Endometrium (tissue), 2 donors: ENCODE results near the gene DNER.

Experiments used
- FAIRE-seq: peaks from 2 replicates; lab custom pipeline; 2012; peaks lifted over from hg19 to GRCh38; lab: Jason Lieb, UNC
- donor health status: control.
- donor health status: control.

The DNER gene

DNA sequence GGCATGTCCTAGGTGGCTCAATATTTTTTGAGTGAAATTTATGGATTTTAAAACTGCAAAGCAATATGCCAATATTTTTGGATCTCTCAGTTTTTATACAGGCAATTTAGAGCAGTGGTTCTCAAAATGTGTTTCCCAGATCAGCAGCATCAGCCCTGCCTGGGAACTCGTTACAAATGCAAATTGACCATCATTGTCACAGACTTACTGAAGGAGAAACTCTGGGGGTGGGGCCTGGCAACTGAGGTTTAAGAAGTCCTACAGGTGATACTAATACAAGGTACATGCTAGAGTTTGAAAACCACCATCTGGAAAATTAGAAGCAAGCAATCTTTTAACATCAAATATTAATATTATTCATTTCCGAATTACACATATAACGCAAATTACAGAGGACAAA lies 227.7 kb downstream of the DNER start:
- no peak for FAIRE-seq

DNA sequence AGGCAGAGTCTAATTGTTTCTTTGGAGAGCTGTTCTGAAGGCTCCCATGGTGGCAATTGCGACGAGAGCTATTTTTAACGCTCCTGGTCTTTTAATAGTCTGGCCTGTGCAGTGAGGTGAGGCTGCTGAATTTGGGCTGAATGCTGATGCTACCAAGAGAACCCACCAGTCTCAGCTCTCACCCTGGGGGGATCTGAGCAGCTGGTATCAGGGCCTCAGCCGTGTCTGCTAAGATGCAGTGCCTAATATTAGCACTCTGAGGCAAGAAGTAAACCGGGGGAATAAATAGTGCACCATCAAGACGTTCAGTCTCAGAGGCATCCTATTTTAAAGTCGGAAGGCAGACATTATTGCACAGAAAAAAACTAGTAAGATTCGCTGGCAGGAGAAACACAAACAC lies 228.5 kb downstream of the DNER start:
- no peak for FAIRE-seq

DNA sequence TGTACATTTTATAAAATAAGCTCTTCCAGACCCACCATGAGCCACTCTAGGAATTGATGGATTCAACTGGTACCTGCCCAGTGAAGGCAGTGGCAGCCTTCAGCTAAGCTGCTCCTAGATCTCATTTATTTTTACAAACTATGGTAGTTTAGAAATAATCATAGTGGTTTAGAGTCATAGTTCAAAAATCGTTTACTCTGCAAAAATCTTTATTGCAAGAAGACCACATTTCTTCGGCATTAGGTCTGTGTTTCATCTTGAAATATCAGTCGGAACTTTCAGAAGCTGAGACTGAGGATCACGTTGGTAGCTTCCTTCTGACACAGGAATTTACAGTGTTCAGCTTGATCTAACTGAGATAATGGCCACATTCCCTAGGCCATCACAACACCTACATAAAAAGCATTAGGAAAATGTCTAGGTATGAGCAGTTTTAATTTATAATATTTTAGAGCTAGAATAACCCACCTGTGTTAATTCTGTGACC lies 237.0 kb downstream of the DNER start:
- no peak for FAIRE-seq

DNA sequence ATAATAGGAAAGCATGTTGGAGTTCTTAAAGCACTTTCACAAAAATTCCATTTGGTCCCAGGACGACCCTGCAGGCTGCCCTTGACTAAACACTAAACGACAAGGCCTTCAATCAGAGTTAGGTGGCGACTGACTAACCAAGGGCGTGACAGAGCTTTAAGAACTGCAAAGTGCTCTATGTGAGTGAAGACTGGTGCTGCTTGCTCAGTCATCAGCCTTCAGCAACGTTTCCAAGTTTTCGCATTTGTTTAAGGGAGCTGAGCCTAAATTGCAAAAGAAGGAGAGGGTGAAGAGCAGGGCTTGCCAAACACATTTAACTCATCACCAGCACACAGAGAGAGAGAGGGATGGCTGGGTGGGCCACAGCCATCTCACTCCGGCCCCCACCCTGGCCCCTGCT lies 238.6 kb downstream of the DNER start:
- no peak for FAIRE-seq

DNA sequence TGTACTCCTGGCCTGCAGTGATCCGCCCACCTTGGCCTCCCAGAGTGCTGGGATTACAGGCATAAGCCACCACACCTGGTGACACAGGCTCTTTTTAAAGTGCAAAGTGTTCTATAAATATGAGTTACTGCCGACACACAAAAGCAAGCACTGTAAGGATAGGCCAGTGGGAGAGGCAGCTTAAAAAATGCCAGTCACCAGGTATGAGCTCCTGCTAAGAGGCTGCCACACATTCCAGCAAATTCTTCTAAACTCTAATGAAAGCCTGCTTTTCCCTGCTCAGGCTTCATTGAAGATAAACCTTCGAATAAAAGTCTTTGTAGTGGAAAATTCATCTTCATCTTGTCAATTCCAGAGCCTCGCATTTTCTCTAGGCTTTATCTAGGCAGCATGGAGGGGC lies 240.2 kb downstream of the DNER start:
- FAIRE-seq = no peak

DNA sequence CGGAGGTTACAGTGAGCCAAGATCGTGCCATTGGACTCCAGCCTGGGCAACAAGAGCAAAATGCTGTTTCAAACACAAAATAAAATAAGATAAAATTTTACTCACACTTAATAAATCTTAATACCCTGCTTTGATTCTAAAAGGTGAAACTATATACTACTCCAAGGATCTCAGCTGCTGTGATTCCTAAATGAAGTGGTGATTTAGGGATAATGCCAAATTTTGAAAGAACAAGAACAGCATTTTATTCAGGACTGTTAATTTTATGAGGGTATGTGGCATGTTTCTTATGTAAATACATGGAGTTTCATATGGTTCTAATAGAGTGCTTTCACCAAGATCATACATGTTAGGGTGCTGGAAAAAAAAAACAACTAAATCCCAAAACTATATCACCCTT lies 243.6 kb downstream of the DNER start:
- FAIRE-seq = no peak

DNA sequence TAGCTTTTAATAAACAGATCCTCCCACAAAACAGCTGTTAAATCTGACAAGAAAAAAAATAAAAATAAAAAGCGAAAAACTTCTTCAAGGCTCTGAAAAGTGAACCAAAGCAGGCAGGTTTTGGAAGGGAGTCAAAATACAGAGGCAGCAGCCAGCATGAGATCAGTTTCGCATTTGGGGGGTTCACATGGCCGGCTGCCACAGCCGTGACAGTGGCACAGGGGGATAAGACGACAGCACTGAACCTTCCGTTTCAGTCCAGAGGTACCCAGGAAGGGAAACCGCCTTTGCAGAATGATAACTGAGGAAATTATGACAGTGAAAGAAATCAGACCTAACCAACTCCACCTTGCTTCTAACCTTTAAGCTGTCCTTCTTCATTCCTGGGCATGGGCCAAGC lies 246.6 kb downstream of the DNER start:
- FAIRE-seq = no peak

DNA sequence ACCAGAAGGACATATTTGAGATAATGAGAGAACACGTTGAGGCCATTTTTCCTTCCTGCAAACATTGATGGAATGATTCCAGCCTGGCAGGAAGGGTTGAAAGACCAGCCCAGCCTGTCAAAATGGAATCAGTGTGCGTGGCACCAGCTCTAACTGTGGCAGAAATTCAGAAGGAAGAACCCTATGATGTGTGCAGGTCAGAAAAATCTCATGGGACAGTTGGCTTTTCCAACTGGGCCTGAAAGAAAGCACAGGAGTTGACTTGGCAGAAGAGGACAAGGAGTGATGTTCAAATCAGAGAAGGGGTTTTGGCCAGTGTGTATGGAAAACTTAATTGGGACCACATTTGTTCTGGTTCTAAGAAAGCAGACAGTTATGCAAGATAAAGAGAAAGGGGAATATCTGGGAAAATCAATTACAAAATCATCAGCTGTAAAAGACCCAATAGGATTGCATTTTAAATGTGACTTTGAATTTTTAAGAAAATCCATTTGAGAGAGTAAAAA lies 250.5 kb downstream of the DNER start:
- FAIRE-seq = no peak

DNA sequence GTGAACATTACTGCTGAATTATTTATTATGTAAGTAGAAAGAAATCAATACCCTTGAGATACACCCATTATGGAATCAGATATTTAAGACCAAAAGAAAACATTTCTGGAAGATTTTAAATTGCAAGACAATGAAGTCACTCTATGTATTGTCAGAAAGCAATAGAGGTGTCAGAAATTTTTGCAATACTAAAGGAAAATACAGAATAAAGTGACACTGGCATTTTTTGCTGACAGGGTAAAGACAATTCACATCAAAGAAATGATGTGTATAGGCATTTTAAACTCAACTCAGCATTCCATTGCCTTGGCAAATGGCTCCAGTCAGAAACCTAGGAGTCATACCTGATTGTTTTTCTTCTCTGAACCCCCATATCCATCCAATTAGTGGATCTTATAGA lies 252.2 kb downstream of the DNER start:
- FAIRE-seq = no peak

DNA sequence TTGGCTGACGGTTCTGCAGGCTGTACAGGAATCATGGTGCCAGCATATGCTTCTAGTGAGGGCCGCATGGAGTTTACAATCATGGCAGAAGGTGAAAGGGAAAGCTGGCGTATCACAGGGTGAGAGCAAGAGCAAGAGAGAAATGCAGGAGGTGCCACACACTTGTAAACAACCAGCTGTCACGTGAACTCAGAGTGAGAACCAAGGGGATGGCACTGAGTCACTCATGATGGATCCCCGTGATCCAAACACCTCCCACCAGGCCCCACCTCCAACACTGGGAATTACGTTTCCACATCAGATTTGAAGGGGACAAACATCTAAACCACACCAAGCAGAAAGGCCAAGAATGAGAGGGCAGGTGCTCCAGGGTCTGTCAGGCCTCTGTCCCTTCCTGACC lies 258.3 kb downstream of the DNER start:
- FAIRE-seq = no peak

DNA sequence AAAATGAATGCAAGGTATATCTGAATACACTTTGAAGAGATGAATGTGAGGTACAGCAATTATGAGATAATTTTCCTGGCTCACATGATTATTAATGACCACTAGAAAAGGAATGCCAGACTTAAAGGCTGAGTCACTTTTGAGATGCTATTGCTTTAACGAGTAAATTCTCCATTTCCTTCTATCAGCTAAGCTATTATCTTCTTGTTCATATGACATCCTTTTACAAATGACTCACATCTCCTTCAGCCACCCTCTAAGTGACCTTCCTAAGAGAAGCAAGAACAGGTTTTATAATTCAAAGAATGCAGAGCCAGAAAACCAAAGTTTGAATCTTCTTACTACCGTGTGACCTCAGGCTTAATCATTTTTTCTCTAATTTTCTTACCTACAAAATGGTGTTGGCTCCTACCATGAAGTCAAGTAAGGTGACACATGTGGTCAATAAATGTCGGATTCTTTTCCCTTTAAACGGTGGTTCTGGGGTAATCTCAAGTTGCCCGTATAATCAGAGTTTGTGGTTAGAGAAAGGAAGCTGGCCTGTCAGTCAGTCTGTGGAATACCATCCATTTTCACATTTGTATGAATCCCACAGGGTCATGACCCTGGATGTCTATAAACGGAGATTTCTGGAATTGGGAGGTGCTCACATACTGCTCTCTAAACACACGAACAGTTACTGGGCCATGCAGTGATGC lies 259.3 kb downstream of the DNER start:
- FAIRE-seq = no peak

DNA sequence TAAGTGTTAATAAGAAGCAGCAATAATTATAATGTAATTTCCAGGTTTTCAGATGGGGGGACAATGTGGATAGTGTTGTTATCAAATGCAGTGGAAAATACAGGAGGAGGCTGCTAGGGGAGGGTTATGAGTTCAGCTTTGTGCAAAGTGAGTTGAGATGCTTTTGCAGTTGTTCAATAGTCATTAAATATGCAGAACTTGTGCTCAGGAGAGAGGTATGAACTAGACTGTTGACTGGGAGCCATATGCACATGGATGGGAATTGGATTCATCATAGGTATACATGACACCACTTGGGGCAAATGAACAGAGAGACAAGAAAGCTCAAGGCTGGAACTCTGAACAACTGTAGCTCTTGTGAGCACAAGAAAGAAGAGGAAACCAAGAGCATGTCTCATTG lies 261.1 kb downstream of the DNER start:
- FAIRE-seq = no peak

DNA sequence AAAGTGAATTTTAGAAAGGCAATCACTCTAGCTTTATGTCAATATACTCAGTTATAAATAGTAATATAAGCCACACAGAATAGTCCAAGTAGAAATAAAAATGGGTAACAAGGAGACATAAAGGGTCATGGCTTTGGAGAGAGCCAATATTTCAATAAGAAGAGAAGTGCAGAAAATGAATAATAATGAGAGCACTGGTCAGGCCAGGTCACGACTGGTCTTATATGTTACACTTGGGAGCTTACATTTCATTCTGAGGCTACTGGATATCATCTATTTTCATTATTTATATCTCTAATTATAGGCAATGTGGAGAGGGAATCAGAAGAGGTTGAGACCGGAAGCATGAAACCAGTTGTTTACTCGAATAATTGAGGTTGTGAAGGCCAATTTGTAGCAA lies 262.5 kb downstream of the DNER start:
- FAIRE-seq = no peak

DNA sequence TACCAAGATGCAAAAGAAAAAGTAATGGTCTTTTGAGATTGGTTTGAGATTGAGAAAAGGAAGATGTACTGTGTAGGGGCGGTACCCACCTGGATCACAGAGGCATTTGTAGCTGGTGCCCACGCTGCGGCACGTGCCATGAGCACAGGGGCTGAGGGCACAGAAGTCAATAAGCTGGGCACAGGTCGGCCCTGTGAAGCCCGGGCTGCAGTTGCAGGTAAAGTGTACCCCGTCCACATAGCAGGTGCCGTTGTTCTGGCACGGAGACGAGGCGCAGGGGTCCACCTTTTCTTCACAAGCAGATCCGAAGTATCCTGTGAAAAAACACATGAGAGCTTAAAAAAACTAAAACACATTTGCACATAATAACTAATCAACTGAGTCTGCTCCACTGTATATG lies 267.1 kb downstream of the DNER start:
- no peak for FAIRE-seq

DNA sequence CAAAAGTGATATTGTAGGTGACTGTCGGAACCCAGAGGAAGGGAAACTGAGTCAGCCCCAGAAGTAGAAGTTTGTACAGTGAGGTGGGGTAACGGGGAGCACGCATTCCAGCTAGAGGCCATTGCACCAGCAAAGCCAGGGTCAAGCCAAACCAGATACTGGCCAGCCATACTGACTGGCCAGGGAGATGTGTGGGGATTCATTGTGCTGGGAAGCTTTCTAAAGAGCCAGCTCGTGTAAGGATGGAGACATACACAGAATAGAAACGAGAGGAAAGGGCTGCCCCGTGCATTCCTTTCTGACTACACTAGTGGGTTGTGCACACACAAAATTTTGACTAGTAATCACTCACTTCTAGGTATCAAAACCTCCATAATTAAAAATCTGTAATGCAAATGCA lies 268.0 kb downstream of the DNER start:
- no peak for FAIRE-seq

DNA sequence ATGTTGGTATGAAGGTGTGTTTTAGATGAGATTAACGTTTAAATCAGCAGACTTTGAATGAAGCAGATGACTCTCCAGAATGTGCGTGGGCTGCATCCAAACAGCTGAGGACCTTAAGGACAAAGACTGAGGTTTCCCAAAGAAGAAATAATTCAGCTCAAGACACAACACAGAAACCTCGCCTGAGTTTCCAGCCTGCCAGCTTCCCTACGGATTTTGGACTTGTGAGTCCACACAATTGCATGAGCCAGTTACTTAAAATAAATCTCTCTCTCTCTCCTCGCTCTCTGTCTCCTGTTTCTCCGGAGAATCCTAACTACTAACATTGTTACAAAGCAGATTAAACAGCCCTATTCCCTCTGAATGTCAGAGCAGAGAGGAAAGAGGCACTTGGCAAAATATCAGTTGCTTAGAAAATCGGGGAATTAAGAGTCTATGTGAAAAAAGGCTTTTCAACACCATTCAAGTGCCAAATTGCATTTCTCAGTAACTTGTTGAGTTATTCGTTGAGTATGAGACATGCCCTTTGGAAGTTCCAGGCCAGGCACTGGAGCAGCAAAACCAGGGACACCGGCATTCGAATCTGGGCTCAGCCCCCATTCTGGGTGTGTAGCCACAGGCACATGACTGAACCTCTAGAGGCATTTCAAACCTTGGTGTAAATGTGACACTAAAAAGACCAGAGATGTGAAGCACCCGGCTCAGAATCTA lies 268.7 kb downstream of the DNER start:
- no peak for FAIRE-seq

DNA sequence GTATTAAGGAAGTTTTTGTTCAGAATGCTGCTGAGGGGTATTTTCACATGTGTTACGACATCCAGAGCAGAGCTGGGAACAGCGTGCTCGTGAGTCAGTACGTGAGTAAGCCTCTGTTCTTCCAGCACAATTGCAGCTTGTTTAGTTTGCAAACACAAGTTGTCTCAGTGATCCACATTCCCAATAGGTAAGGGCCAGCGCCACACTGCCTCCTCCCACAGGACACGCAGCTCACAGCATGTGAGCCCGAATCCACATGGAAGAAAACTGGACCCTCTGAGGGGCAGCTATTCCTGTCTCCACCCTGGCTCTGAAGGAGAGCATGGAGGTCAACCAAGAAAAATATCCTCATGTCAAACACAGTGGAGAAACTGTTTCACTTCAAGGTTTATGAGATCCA lies 269.3 kb downstream of the DNER start:
- no peak for FAIRE-seq

DNA sequence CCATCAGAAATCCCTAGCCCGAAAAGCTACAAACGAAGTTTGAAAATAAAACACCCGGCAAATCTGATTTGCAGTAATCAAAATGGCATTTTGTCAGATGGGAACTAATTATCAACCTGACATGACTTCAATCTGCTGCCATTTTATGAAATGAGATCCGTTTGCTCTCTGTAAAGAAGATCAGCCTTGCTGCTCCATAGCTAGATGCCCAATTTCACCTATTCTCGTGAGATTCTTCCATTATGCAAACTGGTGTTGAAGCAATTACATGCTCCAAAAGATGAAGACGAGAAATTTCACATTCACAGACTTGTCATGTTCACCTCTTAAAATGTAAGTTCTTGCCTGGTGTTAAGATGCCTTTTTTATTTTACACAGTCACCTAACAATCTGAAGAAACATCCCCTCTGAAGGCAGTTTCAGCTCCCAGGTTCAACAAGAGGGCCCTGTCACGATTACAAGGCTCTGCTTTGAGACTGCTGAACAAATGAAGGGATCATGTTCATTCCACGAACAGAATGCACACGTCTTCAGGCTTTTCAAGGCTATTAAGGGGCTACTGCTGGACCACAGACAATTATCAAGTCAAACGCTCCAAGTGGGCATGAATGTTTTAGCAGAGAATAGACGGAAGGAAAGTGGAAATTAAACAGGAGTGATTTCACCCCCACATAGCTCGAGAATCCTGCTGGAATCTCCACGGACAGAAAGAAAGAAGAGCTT lies 270.6 kb downstream of the DNER start:
- no peak for FAIRE-seq

DNA sequence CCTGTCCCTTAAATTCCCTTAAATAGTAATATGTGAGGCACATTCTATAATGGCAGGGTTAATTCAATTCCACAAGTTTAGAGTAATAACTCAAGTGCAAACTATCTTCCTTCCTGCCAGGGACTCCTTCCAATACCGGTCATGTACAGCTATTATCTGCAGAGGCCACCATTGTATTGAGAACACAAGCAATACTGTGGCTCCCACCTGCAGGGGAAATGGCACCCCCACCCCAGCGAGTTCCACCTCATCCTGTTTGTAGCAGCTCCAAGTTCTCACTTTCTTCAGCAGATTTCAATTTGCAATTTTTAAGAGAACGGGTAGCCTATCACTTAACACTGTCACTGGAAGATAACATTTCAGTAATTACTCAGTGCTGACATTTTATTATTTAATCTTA lies 271.2 kb downstream of the DNER start:
- FAIRE-seq = no peak

DNA sequence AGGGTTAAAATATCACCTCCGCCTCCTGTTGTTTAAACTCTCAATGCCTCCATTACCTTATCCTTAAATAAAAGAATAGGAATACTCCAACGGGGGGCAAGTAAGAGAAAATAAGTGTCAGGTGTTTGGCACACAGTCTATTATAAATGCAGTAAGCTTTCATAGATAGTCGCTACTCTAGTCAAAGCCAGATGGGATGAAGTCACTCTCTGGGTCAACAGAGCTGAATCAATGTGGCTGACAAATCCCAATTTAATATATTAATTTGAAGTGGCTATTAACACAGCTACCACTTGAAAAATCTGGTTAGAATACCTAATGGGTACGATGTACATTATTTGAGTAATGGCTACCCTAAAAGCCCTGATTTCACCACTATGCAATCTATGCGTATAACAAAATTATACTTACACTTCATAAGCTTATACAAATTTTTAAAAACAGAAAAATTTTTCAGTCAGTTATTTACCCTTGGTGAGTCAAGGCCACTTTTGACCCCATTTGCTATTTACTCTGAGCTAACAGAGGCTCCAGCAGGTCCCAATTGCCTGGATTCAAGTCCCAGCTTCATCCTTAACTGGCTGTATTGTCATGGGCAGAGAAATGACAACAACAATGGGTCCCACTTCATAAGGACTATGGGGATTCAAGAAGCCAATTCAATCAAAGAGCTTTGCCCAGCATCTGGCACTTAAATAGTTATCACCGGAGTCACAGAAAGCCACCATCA lies 275.8 kb downstream of the DNER start:
- FAIRE-seq = no peak

DNA sequence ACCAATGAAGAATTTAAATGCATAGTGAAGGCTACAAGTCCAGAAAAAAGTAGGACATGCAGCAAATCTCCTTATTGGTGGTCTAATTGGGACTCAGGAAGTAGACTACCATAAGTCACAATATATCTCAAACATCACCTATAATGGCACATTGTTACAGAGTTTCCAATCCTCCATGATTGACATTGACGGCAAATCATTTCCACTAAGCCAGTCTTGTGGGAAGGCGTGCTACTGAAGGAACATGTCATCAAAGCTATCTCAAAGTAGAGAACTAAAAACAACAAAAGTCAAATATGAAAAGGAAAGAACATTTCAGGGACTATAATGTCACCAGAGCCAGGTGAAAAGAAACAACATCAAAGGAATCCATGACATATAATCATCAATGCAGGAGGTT lies 276.9 kb downstream of the DNER start:
- FAIRE-seq = no peak

DNA sequence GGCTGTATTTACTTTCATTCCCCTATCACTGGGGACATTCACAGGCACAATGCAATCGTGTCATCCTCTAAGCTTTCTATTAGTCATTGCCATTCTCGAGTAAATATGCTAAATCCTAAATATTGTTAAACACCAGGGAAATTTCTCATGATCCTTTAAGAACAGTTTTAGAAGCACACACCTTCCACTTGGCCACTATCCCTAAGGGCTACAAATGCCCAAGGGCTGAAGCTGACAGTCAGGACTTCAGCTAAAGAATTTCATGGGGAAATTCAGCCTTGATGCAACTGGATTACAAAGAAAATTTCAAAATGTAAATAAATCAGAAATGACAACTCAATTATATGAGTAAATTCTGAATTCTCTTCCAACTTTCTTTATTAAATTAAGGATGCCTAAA lies 280.2 kb downstream of the DNER start:
- FAIRE-seq = no peak

DNA sequence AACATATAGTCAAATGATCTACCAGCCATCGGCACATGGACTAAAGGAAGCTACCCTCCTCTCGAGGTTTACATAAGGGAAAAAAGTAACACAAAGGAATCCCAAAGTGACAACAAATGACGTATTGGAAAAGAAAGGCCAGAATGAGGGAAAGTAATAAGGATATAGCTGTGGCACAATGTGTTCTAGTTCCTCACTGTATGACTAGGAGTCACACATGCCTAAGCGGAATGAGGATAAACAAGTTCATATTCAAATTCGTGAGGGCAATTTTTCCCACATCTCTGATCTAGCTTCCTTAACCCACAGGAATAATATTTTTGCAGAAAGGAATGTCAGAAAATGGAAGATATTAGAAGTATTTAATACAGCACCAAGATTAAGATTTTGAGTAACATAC lies 281.0 kb downstream of the DNER start:
- no peak for FAIRE-seq
